NCI-H2171 treated with DMSO at 0.1 percent for 48 hours (cell line): Measurements from ENCODE around the gene WRAP73.

ENCODE experiments used
- DNase-seq: peaks from one replicate; lab custom pipeline; 2025; lab: John Stamatoyannopoulos, UW

Gene WRAP73

DNA sequence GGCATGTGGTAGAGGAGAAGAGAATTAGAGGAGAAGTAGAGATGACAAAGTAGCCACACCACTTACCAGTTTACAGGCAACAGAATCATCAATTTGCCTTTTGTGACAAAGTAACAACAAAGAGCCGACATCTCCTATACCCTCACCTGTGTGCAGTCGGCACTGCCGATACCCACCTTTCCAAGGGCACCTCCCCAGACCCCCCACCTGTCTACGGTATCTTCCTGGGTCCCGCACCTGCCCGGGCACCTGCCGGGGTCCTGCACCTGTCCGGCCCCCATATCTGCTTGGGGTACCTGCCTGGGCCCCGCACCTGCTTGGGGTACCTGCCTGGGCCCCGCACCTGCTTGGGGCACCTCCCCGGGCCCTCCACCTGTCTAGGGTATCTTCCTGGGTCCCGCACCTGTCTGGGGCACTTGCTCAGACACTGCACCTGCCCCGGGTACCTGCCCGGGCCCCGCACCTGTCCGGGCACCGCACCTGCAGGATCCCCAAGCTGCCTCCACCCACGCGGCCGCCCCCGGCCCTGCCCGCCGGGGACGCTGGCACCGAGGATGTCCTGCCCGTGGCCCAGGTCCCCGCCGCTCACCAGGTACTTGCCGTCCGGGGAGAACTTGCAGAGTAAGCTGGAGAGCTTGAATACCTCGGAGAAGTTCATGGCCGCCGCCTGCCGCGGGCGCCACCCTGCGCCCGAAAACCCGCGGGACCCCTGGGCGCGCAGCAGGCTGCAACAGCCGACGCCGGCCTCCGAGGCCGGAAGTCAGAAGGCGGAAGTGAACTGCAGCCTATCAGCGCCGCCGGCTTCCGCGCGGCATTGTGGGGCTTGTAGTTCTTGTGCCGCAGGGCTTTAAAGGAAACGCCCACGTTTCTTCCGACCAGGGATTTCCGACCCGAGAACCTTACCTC, at the start of gene WRAP73:
TSS of gene WRAP73 (minus strand) at position 762 of the 906 bp plus-strand sequence. CDS start at position 658, 104 bp downstream.
- peak; percentile 93 for DNase-seq

DNA sequence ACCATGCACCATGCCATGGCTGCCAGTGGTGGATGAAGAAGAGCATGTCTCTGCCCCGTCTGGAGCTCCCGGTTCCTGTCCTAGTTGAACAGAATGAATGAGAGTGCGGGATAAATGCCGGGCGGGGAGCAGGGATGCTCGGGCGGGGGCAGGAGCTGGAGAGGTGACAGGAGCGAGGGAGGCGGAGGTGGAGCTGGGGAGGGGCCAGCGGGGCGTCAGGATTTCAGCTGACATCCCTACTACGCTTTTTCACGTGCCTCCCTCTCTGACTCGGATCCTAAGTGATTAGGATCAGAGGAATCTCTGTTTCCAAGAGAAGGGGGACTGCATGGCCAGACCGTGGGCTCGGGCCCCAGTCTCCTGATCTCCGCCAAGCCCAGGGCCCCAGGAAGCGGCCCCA, 49.7 kb upstream of the WRAP73 start:
- DNase-seq, result no peak

DNA sequence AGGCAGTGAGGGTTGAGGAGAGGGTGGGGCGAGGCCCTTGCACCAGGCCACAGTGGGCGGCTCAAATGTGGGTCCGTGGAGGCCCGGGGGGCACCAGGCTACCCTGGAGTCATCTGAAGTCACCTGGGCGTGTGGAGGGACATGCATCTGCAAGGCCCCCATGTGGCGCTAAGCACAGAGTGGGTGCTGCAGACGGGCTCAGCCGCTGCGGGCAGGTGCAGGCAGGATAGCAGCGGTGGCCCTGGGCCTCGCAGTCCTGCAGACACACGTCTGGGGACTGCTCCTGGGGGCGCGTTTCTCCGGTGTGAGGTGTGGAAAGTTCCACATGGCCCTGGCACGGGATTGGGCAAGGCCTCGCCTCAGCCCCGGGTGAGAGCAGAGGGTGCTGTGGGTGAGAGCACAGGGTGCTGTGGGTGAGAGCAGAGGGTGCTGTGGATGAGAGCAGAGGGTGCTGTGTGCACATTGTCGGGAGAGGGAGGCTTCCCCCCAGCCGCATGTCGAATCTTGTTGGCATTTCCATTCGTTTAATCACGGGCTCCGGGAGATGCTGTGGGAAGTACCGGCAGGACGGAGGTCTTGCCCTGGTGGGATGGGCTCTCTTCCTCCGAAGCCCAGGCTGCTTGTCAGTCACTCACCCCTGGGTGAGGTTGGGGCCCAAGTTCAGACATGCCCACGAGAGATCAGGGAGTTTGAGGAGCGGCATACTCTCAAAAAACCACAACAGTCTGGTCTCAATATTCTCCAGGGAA, 48.9 kb upstream of the WRAP73 start:
- DNase-seq, result peak; percentile 51

GRCh38 chr1:3697810-3698209, 47.9 kb upstream of the WRAP73 start:
- peak; percentile 98 for DNase-seq

DNA sequence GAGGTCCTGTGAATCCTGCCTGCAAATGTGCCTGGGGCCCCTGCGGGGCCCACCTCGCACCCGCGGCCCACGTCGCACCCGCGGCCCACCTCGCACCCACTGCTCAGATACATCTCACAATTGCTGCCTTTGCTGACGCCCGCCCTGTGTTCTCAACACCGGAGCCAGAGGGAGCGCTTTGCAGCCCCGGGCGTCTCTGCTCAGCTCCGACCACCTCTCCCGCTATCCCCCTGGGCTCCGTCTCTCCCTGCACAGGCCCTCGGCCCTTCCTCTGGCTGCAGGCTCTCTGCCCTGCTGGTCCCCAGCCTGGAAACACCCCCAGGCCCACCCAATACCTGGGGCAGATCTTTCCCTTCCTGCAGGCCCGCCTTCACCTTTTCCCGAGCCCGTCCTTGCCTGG, 47.2 kb upstream of the WRAP73 start:
- no peak for DNase-seq

- no peak for DNase-seq
These were observed 46.8 kb upstream of the WRAP73 start for GRCh38 chr1:3696689-3697088.

GRCh38 chr1:3695326-3696217, 45.7 kb upstream of the WRAP73 start:
- no peak for DNase-seq

DNA sequence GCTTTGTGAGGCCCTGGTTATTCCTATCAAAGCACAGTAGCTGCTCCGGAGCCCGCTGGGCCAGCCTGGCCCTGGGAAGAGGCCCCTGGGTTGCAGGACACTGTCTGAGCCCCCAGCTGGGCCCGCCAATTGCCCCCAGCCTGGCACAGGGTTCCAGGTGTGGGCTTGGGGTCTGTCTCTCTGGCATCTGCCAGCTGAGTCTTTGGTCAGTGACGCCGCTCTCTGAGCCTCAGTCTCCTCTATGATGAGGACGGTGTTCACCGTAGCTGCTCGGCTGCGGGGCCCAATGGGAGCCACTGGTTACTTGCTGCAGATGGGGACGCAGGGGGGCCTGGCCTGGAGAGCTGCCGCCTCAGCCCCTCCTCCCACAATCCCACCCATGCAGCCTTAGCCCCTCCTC, 43.4 kb upstream of the WRAP73 start:
- no peak for DNase-seq

GRCh38 chr1:3692598-3692997, 42.7 kb upstream of the WRAP73 start:
- DNase-seq, result peak; percentile 85

DNA sequence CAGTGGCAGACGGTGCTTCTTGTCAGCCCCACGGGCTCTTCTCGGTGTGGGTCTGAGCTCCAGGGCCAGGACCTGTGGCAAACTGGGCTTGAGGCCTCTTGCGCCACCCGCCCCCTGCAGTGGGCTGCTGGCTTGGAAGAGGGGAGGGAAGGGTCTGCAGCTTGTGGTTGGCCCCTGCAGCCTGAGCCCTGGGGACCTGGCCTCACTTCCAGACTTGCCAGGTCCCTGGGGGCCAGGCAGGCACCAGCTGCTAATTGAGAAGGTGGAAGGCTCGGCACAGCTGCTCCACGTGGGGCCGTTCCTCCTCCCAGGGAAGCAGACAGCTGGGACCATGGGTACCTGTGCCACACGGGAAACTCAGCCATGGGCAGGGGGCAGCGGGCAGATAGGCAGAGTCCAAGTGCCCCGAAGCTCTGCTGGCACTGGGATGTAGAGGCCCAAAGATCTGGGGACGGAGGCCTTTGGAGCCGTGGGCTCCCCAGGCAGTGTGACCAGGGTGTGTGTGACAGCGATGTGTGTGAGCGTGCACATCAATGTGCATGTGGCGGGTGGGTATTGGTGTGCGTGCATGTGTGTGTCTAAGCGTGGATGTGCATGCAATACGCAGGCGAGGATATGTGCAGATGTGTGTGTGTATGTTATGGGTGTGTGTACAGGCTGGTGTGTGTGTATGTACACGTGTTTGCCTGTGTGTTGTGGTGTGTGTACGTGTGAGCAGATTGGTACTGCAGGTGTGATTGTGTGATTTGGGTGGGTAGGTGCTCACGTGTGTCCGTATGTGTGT, 41.7 kb upstream of the WRAP73 start:
- DNase-seq, result peak; percentile 93

- peak; percentile 78 for DNase-seq
These were observed 40.6 kb upstream of the WRAP73 start for GRCh38 chr1:3690282-3691065.

GRCh38 chr1:3689138-3689750, 39.3 kb upstream of the WRAP73 start:
- DNase-seq, result no peak

- no peak for DNase-seq
These were observed 38.6 kb upstream of the WRAP73 start for GRCh38 chr1:3688356-3689137.

- DNase-seq, result peak; percentile 91
These were observed 37.6 kb upstream of the WRAP73 start for GRCh38 chr1:3687504-3687903.

DNA sequence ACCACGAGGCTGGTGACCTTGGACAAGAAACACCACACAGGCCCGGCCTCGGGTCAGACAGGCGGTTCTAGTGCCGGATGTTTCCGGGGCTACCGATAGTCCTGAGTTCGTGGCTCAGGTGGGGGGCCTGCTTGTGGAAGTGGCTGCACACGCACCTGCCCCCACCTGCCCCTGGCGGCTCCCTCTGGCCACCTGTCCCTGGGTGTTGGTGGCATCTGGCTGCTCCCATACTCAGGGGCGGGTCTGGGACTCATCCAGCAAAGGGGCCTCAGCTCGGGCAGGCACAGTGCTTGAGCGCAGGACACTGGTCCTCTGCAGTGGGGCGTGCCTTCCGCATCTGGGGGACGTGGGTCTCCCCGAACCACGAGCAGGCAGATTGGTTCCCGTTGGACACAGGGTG, 36.0 kb upstream of the WRAP73 start:
- DNase-seq, result peak; percentile 59

- peak; percentile 37 for DNase-seq
These were observed 35.3 kb upstream of the WRAP73 start for GRCh38 chr1:3685222-3685621.

DNA sequence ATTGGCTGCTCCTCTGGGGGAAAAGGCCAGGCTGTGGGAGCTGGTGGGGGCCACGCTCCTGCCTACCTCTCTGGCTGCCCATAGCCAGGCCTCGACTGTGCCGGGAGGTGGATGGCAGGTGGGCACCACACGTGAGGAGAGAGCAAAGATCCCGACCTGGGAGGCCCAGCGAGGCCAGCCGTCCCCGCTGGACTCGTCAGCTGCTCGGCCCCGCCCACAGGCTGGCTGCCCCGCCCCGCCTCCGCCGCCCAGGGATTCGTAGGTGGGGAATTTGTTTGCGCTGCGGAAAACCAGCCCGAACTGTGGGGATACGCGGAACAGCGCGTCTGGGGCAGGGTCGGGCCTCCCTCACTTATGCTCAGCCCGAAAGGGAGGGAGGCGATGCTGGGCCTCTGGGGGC, 34.1 kb upstream of the WRAP73 start:
- DNase-seq, result no peak

GRCh38 chr1:3683197-3683596, 33.3 kb upstream of the WRAP73 start:
- no peak for DNase-seq
